Suppressor macrophage treated with lipopolysaccharide for 1 hour (primary cell): ENCODE results near the gene MGAM2.
"Not testable (repeated sequence)": the region's sequence is repeated elsewhere in the genome, so short reads cannot be mapped to it uniquely, and the experiment has no call there.

Experiments
- DNase-seq, 3 donors: peaks; one replicate each; pipeline ENCODE4 v3.0.0-alpha.2; 2020 to 2022

The MGAM2 gene

DNA sequence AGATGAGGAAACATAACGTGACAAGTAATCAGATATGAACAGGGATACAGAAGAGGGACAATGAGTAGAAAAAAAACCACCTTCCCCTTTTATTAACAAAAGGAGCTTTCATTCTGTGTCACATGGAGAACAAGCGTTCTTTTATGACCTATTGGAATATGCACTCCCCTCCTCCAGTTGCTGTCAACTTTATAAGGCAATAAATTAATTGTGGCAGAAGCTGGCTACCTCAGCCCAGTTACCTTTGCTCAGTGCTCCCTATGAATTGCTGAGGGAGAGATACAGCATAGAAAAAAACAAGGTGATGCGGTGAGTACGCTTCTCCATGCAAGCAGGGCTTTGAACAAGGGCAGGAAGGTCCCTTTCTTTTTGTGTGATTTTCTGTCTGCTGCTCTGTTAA, at the start of gene MGAM2:
Gene MGAM2, plus strand, starts transcription at position 220 of the 400 bp plus-strand sequence. CDS start 5,156 bp downstream, outside the sequence.
- DNase-seq: peak in 2 of 3 donors; percentile 57 to 58

DNA sequence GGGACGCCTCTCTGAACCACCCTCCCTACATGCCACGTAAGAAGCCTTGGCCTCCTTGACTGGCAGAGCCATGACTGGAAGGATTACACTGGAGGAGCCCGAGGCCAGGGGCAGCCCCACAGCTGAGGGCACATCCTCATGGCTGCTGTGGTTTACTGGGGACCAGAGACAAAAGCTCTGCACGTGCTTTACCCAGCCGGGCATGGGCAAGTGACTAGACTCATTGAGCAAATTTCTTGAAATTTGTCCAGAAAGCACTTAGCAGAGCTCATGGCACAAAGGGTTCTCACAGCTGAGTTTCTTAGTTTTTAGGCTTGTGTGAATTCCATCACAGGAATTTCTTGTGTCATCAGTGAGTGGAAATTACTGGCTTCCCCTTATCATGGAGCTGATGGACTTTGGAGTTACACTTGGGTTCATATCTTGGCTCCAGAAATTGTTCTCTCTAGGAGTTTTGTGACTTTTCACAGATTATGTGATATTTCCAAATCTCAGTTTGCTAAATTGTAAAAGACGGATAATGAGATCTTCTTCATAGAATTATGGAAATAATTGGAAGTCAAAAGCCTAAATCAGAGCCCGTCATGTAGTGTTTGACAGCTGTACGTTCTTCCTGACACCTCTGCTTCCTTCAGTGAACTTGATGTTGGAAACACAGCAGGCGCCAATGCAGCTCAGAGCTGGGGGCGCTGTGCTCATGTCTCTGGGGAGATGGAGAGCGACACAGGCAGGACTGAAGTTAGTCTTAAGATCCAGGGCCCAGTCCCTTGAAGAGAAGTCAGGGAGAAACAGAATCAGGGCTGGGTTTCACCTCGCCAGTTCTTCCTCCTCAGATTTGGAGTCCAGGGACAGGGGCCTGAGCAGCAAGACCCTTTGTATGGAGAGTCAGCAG, 47.7 kb upstream of the MGAM2 start:
- no peak for DNase-seq

DNA sequence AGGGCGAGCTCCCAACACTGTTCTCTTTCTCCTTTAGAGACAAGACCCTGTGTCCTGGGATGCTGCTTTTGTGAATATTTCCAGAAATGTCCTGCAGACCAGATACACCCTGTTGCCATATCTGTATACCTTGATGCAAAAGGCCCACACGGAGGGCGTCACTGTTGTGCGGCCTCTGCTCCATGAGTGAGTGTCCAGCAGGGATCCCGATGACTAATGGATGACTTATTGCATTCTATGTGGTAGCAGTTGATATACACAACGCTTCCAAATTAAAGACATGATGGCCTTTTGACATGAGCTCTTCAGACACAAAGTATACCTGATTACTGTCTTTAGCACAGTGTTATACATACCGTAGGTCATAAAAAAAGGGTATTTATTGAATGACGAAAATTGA, 45.0 kb upstream of the MGAM2 start:
- DNase-seq: no peak

DNA sequence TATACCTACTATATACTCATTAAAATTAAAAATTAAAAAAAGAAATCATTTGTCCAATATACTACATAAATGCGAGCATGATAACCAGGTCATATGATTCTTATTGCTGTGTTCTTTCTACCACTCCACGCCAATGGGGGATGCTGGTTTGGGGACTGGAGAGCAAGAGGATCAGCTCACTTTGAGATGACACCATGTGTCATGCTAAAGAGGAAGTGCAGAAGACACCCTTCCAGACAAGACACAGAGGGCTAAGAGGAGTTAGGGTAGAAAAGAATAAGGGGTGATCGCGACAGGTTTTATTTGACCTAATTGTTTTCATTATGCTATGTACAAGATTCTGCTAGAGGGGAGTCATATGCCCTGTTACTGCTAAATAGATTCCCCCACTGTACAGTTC, 33.8 kb upstream of the MGAM2 start:
- peak in 1 of 3 donors; percentile 17 for DNase-seq

DNA sequence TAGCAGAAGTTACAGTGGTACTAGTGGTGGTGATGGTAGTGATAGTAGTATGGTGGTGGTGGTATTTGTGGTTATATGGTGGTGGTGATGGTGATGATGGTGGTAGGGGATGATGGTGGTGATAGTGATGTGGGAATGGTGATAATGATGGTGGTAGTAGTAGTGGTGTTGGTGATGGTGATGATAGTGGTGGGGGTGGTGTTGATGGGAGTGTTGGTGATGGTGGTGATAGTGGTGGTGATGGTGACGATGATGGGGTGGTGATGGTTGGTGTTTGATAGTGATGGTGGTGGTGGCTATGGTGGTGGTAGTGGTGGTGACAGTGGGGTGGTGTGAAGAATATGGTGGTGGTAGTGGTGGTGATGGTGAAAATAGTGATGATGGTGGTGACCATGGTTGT, 27.9 kb upstream of the MGAM2 start:
- DNase-seq: no peak

DNA sequence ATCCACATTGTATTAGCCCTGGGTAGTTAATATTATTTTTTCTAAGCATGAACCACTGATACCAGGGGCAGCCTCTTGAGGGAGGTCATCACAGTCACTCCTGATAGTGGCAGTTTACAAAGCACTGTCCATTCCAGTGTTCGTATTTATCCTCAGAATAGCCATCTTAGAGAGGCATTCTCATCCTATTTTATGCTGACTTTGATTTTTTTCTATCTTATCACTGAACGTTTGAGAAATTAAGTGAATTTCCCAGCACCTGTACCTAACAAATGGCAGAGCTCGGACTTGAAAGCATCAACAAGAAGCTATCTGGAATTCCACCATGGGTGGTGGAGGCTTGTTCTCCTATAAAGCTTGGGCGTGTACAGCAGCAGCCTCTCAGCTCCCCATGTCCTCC, 26.1 kb upstream of the MGAM2 start:
- no peak for DNase-seq

DNA sequence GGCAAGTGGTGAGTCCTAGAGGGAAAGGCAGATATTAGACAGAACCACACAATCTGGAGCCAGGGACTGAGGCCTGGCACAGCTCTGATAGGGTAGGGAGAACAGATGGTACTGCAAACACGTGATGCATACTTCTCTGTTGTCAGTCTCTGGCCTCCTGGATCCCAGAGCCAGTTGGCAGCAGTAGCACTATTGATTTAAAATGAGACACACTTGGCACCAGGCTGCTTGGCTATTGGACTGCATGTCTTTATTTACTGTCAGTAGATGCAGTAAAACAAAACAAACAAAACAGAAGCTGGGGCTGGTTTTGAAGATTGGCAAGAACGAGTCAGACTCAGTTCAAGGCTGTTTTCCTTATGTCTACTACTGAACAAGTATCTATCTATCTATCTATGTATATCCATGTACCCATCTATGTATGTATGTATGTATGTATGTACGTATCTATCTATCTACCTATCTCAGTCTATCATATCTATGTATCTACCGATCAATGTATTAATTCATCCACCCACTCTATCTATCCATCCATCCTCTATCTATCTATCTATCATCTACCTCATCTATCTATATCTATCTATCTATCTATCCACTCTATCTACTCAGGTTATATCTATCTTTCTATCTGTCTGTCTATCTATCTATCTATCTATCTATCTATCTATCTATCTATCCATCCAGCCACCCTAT, 23.4 kb upstream of the MGAM2 start:
- DNase-seq: no peak

DNA sequence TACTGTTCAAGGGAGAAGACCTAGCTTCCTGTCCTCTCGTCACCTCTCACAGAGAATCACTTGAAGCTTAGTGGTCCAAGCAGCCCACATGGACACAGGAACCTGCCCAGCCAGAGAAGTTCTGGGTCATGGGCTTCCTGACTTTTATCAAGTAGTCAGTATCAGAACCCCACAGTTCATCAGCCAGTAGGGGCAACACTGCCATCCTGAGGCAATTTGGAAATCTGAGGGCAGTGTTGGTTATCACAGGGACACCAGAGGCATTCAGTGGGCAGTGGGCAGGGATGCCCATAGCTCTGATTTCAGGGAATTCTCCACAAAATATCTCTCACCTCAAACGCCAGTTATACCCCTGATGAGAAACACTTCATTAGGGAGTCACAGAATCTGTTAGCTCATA, 22.5 kb upstream of the MGAM2 start:
- DNase-seq: no peak

DNA sequence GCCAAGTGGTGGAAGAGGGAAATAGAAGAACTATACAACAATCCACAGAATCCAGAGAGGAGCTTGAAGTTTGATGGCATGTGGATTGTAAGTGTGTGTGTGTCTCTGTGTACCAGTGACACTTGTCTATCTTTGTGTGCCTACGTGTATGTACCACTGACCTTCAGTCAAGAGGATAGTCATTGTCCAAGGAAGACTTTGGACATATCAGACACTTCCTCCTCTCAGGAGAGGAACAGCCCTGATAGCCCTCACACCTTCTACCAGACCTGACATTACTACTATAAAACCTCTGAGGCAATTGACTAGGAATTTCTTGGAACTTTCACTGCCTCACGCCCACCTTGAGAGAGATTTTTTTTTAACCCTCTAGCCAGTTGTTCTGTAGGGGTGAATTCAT, 19.6 kb upstream of the MGAM2 start:
- no peak for DNase-seq

DNA sequence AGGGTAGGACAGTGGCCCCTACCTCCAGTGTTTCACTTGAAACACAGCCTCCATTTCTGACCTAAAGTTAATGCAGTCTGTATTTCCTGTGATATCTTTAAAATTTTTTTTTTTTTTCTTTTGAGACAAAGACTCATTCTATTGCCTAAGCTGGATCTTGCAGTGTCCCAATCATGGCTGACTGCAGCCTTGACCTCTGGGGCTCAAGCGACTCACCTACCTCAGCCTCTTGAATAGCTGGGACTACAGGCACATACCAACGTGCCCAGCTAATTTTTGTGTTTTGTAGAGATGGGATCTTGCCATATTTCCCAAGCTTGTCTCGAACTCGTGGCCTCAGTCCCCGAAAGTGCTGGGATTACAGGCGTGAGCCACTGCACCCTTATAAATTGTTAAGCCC, 16.7 kb upstream of the MGAM2 start:
- no peak for DNase-seq

DNA sequence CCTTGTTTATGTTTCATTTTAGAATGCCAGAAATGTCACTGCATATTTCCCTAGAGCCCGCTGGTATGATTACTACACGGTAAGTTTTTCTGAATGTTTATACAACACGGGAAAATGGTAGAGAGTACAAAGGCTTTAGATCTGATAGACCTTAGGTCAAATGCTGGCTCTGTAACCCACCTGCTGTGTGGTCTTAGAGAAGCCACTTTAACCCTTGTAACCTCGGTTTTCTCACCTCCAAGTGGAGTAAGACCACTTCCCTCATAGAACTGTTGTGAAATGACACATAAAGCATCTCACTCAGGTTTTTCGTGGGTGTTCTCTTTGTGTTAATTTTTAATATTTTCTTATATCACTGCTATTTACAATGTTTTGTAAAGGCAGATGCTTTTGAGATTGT, 13.9 kb upstream of the MGAM2 start:
- DNase-seq: no peak

DNA sequence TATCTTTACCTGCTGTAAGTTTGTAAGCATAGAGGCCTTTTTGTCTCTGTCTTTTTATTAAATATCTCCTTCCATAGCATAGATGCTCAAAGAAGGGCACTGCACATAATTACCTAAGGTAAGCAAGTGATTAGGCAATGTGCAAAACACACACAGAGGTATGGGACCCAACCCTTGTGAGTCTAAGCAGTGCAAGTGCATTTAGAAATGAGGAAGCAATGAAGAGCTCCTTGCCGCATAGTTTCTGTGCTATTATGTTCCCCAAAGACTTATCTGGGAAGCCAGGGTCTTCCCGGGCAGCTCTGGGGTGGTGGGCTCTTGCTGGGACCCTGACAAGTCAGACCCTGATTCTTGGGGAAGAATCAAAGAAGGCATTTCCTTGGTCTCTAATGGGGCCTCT, 13.5 kb upstream of the MGAM2 start:
- no peak for DNase-seq

DNA sequence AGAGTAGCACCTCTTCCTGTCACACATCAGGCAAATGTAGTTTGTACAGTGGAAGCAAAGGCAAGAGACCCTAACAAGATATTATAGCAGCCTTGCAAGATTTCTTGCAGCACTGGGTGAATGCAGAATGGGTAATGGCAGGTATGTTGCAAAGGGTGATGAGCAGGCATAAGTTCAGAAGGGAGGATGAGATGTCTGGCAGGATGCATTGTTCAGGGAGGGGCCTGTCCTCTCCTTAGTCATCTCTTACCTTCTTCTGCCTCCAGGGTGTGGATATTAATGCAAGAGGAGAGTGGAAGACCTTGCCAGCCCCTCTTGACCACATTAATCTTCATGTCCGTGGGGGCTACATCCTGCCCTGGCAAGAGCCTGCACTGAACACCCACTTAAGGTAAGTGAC, 12.2 kb upstream of the MGAM2 start:
- DNase-seq: not testable (repeated sequence)

DNA sequence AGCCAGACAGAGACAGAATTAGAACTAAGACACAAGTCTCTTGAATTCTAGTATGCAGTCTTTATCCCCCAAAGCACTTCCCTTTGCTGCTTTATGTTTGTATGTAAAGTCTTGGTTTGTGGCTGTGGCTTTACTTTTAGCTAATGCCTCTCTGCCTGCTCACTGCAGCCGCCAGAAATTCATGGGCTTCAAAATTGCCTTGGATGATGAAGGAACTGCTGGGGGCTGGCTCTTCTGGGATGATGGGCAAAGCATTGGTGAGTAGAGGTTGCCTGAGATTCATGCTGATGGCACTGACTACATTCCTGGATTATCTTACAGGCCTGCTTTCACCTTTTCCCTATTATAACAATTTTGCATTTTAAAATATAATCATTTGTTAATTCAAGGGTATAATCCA, 10.9 kb upstream of the MGAM2 start:
- DNase-seq: no peak

DNA sequence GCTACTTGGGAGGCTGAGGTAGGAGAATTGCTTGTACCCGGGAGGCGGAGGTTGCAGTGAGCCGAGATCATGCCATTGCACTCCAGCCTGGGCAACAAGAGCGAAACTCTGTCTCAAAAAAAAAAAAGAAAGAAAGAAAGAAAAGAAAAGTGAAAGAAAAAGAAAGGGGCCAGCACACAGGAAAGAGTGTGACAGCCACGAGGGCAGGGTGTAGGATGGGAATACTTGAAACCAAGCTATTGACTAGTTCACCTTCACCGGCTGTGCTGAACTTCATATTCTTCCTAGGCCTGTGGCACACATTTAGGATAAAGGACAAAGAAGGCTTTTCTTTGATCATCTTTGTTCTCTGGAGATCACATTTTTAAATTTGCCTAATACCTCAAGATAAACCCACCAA, 9.7 kb upstream of the MGAM2 start:
- DNase-seq: peak in 1 of 3 donors; percentile 13

DNA sequence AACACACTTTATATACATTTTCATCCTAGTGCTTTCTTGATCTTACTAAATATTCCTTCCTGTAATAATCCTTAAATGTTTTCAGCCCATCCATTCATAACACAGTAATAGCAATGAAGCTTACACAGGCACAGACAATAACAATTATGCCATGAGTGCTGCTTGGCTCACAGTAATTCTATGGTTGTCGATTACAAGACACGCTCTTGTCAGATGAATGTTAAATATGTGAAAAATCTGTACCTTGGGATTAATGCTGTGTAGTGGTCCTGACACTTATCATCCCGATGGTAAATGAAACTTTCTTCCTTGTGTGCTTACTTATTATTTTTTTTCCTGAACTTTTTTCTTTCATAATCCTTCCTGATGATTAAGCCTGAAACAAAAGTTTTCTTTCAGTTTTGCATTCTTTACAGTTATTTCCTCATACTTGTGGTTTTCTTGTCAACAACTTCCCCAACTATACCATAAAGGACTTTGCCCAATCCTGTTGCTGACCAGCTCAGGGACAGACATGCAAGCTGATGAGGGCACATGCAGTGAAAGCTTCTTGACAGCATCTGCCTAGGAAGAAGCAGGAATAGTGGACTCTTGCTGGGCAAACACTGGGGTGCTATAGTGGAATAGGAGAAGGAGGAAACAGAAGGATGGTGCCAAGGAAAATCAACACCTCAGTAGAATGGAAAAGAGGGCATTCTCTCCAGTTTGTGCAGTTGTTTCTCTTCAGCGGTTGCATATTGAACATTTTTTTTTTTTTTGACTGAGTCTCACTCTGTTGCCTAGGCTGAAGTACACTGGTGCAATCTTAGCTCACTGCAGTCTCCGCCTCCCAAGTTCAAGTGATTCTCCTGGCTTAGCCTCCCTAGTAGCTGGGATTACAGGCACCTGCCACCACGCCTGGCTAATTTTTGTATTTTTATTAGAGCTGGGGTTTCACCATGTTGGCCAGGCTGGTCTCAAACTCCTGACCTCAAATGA, 6.7 kb upstream of the MGAM2 start:
- peak; percentile 80 to 94 (median 93) for DNase-seq

DNA sequence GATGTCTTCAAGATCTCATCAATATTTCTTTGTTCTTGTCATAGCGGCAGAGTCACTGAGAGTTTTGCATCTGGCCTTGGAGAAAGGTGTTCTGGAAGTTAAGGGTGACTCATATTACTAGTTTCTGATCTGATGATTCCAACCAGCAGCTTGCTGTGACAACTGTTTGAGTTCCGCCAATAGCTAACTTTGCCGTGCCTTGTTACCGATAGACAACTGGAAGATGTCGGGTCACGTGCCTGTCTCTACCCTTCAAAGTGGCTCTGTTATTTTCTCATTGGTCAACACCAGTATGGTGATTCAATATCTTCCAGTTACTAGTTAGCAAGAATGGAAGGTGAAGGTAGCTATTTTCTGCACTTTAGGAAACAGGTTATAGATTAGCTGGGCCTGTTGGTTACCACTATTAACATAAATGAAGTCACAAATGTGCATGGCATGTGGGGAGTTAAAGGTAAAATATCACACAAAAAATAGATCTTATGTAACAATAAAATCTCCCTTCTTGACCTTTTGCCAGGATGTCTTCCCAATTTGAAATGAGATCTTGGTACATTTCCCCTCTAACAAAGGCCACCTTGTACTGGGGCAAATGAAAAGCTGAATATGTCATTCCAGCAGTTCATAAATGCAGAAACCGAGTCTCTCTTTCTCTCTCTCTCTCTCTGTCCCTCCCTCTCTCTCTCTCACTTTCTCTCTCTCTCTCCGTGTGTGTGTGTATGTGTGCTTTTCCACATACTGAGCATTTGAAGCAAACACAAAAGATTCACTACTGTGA, 2.6 kb upstream of the MGAM2 start:
- no peak for DNase-seq

DNA sequence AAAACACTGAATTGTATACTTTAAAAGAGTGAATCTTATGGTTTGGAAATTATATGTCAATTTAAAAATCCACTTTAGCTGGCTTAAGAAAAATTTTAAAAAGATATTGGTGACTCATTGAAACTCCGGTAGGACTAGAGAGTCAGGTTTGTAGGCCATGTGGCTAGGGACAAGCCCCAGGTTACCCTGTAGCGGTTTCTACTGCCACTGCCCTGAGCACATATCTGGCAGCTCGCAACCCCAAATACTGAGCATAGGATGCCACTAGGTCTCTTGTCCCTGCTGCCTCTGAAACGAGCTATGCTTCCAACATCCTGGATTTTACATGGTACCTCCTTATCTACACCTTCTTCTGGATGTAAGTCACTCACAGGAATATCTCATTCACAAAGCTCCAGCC, 1.4 kb upstream of the MGAM2 start:
- no peak for DNase-seq

DNA sequence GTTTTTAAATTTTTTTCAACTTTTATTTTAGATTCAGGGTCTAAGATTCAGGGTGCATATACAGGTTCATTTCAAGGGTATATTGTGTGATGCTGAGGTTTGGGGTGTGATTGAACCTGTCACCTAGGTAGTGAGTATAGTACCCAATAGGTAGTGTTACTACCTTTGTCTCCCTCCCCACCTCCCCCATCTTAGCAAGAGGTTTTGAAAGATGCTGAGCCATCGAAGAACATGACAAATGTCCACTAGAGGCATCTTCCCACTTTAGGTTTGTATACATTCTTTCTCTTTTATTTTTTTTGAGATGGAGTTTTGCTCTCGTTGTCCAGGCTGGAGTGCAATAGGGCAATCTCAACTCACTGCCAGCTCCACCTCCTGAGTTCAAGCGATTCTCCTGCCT, 880 bp upstream of the MGAM2 start:
- DNase-seq: no peak

DNA sequence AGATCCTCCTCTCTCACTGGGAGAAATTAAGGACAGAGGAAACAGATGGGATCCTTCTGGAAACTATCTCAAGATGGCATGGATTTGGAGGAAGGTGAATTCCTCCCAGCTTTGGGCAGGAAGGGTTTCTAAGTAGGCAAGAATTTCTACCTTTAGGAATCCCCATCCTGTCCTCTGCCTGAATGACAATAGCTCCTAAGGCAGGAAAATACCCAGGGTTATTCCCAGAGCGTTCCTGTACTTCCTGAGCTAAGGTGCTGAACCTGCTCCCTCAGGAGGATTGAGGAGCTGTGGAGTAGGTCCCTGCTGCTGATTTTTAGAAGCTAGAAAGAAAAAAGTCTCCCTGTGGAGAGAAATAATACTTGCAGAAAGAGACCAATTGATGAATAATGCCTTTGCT, 568 bp downstream of the MGAM2 start:
- DNase-seq: no peak

DNA sequence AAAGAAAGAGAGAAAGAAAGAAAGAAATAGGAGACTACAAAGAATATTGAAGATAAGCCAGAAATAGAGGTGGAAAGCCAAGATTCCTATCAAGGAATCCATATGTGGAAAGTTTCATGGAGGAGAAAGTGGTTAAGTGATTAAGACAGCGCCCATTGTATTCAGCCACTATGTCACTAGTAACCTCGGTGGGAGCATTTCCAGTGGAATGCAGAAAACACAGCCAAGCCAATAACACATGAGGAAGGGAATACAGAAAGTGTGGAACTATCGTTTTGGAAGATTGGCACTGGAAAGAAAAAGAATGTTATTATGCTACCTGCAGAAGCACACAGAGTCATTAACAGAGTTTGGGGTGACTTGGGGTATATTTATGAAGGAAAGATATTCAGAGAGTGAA, 2.7 kb downstream of the MGAM2 start:
- no peak for DNase-seq

DNA sequence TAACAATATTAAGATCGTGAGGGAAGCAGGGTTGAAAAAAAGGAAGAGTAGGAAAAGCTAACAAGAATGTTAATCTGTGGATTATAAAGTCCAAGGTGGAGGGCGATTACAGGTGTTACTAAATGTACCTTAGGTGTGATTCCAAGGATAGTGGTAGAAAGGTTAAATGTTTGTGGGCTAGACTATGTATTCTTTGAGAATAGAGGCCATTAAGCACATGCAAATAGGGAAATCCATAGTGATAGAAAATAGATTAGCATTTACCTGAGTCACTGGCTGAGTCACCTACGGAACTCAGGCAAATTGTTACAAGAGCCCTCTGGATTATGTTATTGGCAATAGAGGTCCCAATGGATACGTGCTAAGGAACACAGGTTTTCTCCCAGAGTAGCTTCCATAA, 9.0 kb downstream of the MGAM2 start:
- no peak for DNase-seq
